Measurements from ENCODE around the gene LIMK1.
A peak's percentile ranks its signal among the peaks of the same experiment; 100 is the strongest.

Gene LIMK1

GRCh38 chr7:74066626-74067025 lies 17.0 kb upstream of the LIMK1 start:
- no peak for TF ChIP-seq CTCF (IDR thresholded peaks at IDR 0.05; ENCODE audit: low read depth, low read length)
- TF ChIP-seq MAX (IDR thresholded peaks at IDR 0.05; ENCODE audit: low read depth, low read length), result no peak
- TF ChIP-seq POLR2A (IDR thresholded peaks at IDR 0.05; ENCODE audit: extremely low read depth, insufficient read length), result no peak
- no peak for TF ChIP-seq MYC (IDR thresholded peaks at IDR 0.05; ENCODE audit: low read depth, low read length)

GRCh38 chr7:74068378-74069085 lies 15.1 kb upstream of the LIMK1 start:
- TF ChIP-seq MYC (IDR thresholded peaks at IDR 0.05; ENCODE audit: low read depth, low read length) (no peak), POLR2A (IDR thresholded peaks at IDR 0.05; ENCODE audit: extremely low read depth, insufficient read length) (no peak), MAX (IDR thresholded peaks at IDR 0.05; ENCODE audit: low read depth, low read length) (no peak), CTCF (IDR thresholded peaks at IDR 0.05; ENCODE audit: low read depth, low read length) (no peak)
- DNase-seq (ENCODE audit: low read depth), result no peak
- no peak overlapping the region for H3K4me3 ChIP-seq (ENCODE audit: low read depth, low read length)

More at GRCh38 chr7:74066626-74067025, 17.0 kb upstream of the LIMK1 start:
- no peak overlapping the region for H3K4me3 ChIP-seq (ENCODE audit: low read depth, low read length)
- DNase-seq (ENCODE audit: low read depth), result no peak

- H3K4me3 ChIP-seq (ENCODE audit: low read depth, low read length), result no peak overlapping the region
- DNase-seq (ENCODE audit: low read depth), result no peak
- TF ChIP-seq MAX (IDR thresholded peaks at IDR 0.05; ENCODE audit: low read depth, low read length), result no peak
These were observed 14.5 kb upstream of the LIMK1 start for GRCh38 chr7:74069086-74069541.

- no peak overlapping the region for H3K4me3 ChIP-seq (ENCODE audit: low read depth, low read length)
- no peak for TF ChIP-seq POLR2A (IDR thresholded peaks at IDR 0.05; ENCODE audit: extremely low read depth, insufficient read length)
- TF ChIP-seq CTCF (IDR thresholded peaks at IDR 0.05; ENCODE audit: low read depth, low read length), result no peak
- no peak for TF ChIP-seq MYC (IDR thresholded peaks at IDR 0.05; ENCODE audit: low read depth, low read length)
- no peak for TF ChIP-seq MAX (IDR thresholded peaks at IDR 0.05; ENCODE audit: low read depth, low read length)
- DNase-seq (ENCODE audit: low read depth), result peak; percentile 49
These were observed 13.6 kb upstream of the LIMK1 start for GRCh38 chr7:74069790-74070618.

GRCh38 chr7:74070619-74070921 lies 13.0 kb upstream of the LIMK1 start:
- TF ChIP-seq POLR2A (IDR thresholded peaks at IDR 0.05; ENCODE audit: extremely low read depth, insufficient read length) (no peak), MAX (IDR thresholded peaks at IDR 0.05; ENCODE audit: low read depth, low read length) (no peak), MYC (IDR thresholded peaks at IDR 0.05; ENCODE audit: low read depth, low read length) (no peak), CTCF (IDR thresholded peaks at IDR 0.05; ENCODE audit: low read depth, low read length) (no peak)
- H3K4me3 ChIP-seq (ENCODE audit: low read depth, low read length), result no peak overlapping the region
- no peak for DNase-seq (ENCODE audit: low read depth)

GRCh38 chr7:74071121-74071520 lies 12.5 kb upstream of the LIMK1 start:
- TF ChIP-seq MYC (IDR thresholded peaks at IDR 0.05; ENCODE audit: low read depth, low read length) (no peak), MAX (IDR thresholded peaks at IDR 0.05; ENCODE audit: low read depth, low read length) (no peak), POLR2A (IDR thresholded peaks at IDR 0.05; ENCODE audit: extremely low read depth, insufficient read length) (no peak), CTCF (IDR thresholded peaks at IDR 0.05; ENCODE audit: low read depth, low read length) (no peak)
- DNase-seq (ENCODE audit: low read depth), result no peak
- H3K4me3 ChIP-seq (ENCODE audit: low read depth, low read length), result no peak overlapping the region

All from NB4 (cell line).